Raji (cell line): ENCODE results near the gene JARID2.

Experiments used
- POLR2A ChIP-seq: IDR thresholded peaks from 2 replicates; pipeline ENCODE4 v1.6.1; 2011; ENCODE audit warnings: low read depth, low read length, control low read depth; ENCODE audit not compliant: insufficient read depth

The JARID2 gene

GRCh38 chr6:15253203-15254022 is 7.5 kb downstream of the JARID2 start:
- TF ChIP-seq POLR2A = no peak

- TF ChIP-seq POLR2A = no peak
Observed at GRCh38 chr6:15254070-15254975, 8.5 kb downstream of the JARID2 start.

- TF ChIP-seq POLR2A = no peak
Observed at GRCh38 chr6:15255481-15255880, 9.6 kb downstream of the JARID2 start.

GRCh38 chr6:15255909-15256395 is 10.1 kb downstream of the JARID2 start:
- no peak for TF ChIP-seq POLR2A

- no peak for TF ChIP-seq POLR2A
Observed at GRCh38 chr6:15256538-15257271, 10.8 kb downstream of the JARID2 start.

- no peak for TF ChIP-seq POLR2A
Observed at GRCh38 chr6:15257357-15258132, 11.7 kb downstream of the JARID2 start.

GRCh38 chr6:15259766-15260098 is 13.9 kb downstream of the JARID2 start:
- TF ChIP-seq POLR2A = no peak

- TF ChIP-seq POLR2A = no peak
Observed at GRCh38 chr6:15260099-15260821, 14.4 kb downstream of the JARID2 start.

GRCh38 chr6:15263780-15264374 is 18.0 kb downstream of the JARID2 start:
- no peak for TF ChIP-seq POLR2A

- no peak for TF ChIP-seq POLR2A
Observed at GRCh38 chr6:15264412-15264811, 18.5 kb downstream of the JARID2 start.

- no peak for TF ChIP-seq POLR2A
Observed at GRCh38 chr6:15264902-15265761, 19.3 kb downstream of the JARID2 start.

- TF ChIP-seq POLR2A = no peak
Observed at GRCh38 chr6:15265787-15266186, 19.9 kb downstream of the JARID2 start.
